GM12892 (cell line): Measurements from ENCODE around the gene EPC2.
"Not testable (repeated sequence)": the region's sequence is repeated elsewhere in the genome, so short reads cannot be mapped to it uniquely, and the experiment has no call there.

ENCODE experiments used
- DNase-seq: peaks from one replicate; pipeline ENCODE4 v3.0.0; 2011; ENCODE audit not compliant: insufficient read length
- FAIRE-seq: peaks from 2 replicates; lab custom pipeline; 2011; peaks lifted over from hg19 to GRCh38; lab: Jason Lieb, UNC
- POLR2A ChIP-seq: IDR thresholded peaks from 2 replicates; pipeline ENCODE4 v1.6.1; 2011; ENCODE audit warnings: low read depth, low read length, control low read depth
- POLR2AphosphoS5 ChIP-seq: IDR thresholded peaks from 2 replicates; pipeline ENCODE4 v1.6.1; 2011; ENCODE audit warnings: low read depth, low read length, control low read depth
- TAF1 ChIP-seq: IDR thresholded peaks from 2 replicates; pipeline ENCODE4 v1.6.1; 2011; ENCODE audit warnings: low read depth, mild to moderate bottlenecking, control low read depth, low read length, borderline replicate concordance

EPC2 gene

GRCh38 chr2:148660999-148661398 lies 16.4 kb downstream of the EPC2 start:
- FAIRE-seq (no peak), DNase-seq (no peak)
- TF ChIP-seq POLR2A (no peak), TAF1 (no peak), POLR2AphosphoS5 (no peak)

GRCh38 chr2:148662332-148662731 lies 17.8 kb downstream of the EPC2 start:
- not testable (repeated sequence) for DNase-seq, FAIRE-seq

- TF ChIP-seq TAF1 (no peak), POLR2A (no peak), POLR2AphosphoS5 (no peak)
- DNase-seq (no peak), FAIRE-seq (no peak)
These were observed 19.7 kb downstream of the EPC2 start for GRCh38 chr2:148664229-148664628.

DNA sequence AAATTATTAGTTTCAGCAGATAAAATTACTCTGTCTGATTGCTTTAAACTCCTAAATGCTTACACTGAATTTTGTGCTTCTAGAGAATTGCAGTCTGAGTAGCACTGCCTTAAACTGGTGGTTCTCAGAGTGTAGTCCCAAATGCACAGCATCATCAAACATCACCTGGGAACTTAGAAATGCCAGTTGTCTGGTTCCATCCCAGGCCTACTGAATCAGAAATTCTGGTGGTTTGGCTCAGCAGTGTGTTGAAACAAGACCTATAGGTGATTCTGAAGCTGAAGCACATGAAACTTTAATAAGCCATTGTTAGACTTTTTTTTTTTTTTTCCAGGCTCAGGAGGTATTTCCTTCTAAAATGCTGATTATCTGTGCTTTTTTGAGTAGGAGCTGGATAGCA lies 22.0 kb downstream of the EPC2 start:
- FAIRE-seq (no peak), DNase-seq (no peak)
- TF ChIP-seq POLR2AphosphoS5 (no peak), POLR2A (no peak), TAF1 (no peak)

- FAIRE-seq (no peak), DNase-seq (no peak)
- TF ChIP-seq TAF1, result no peak
- TF ChIP-seq POLR2AphosphoS5, result no peak
- TF ChIP-seq POLR2A, result no peak
These were observed 22.7 kb downstream of the EPC2 start for GRCh38 chr2:148667113-148667836.

- TF ChIP-seq POLR2A (no peak), POLR2AphosphoS5 (no peak), TAF1 (no peak)
- FAIRE-seq (no peak), DNase-seq (no peak)
These were observed 26.2 kb downstream of the EPC2 start for GRCh38 chr2:148670773-148671172.

DNA sequence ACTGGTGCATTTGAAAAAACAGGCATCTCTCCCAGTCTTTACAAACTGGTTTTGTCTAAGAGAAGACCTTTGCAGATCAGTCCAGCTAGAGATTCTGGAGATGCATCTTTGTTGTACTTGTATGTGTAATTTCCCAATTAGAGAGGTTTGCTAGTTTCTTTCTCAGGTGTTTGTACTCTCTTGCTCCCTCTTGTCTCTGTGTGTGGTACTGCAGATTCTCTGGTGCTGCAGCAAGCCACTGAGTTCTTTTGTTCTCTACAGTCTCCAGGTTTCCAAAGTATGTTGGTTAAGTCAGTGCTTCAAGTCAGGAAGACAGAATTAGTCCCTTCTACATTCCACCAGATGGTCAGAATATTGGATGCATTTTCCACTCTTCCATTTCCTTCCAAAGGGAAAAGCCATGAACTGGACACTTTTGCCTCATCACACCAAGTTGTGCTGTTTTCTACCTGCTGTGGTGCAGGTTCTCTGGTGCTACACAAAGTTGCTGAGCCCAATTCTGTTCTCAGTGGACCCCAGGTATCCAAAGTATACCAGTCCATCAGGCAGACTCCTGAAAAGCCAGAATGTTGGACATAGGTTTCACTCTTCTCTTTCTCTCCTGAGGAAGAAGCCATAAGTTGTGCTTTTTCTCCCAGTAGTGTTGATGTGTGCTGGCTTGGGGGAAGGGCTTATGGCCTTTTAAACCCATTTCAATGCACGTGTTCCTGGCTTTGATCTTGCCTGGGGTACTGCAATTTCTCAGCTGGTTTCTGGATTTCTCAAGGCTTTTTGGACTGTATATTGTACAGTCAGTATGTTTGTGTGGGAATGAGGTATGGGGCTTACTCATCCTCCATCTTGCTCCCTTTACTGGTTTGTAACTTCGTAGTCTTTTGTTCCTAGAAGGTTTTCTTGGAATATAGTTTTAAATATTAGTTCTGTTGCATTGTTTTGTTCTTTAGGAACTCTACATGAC lies 29.8 kb downstream of the EPC2 start:
- no peak for FAIRE-seq
- DNase-seq, result no peak
- TF ChIP-seq POLR2A (no peak), POLR2AphosphoS5 (no peak), TAF1 (no peak)

DNA sequence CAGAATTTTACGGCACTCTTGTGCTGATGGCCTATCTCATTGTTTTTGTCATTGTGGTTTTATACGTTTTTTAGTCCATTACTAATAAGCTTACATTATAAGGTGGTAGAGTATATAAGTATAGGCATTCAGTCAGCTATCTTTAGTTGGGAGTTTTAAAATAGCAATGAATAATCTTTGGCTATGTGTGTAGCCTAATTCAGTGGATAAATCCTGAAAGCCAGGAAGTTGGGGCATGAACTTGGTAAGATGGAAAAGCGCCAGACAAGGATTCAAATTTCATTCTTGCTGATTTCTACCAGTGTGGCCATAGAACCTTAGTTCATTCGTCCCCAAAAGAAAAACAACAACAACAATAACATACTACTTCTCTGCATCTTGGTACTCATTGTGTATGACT lies 31.2 kb downstream of the EPC2 start:
- FAIRE-seq, result no peak
- DNase-seq, result no peak
- TF ChIP-seq TAF1, result no peak
- no peak for TF ChIP-seq POLR2AphosphoS5
- no peak for TF ChIP-seq POLR2A

- not testable (repeated sequence) for DNase-seq, FAIRE-seq
These were observed 34.0 kb downstream of the EPC2 start for GRCh38 chr2:148678302-148679179.

DNA sequence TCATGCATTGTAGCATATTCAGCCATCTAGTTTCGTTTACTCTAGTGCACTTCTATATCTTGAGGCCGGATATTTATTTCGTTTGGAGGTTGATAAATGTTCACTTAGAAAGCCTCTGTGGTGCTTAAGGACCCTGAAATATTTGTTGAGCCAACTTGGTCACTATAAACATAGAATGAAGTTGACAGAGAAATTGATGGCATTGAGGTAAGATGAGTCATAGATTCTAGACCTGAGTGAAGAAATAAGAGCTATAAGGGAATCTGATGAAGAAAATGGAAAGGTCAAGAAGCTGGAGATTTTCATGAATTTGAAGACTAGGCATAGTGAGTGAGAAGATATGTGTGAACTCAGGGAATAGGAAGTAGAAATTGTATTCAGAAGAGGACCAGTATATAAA lies 35.9 kb downstream of the EPC2 start:
- FAIRE-seq (no peak), DNase-seq (no peak)
- TF ChIP-seq TAF1 (no peak), POLR2AphosphoS5 (no peak), POLR2A (no peak)

DNA sequence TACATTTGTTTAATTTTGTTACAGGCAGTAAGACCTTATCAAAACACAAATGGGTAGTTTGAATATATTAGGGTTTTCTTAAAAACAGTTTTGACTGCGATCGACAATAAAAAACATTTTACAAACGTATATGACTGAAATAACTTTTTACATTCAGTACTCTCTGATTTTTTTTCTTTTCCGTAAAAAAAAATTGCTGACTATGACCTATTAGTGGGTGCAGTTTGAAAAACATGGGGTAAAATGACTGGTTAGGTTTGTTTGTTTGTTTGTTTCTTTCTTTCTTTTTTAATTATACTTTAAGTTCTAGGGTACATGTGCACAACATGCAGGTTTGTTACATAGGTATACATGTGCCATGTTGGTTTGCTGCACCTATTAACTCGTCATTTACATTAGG lies 36.9 kb downstream of the EPC2 start:
- no peak for FAIRE-seq
- no peak for DNase-seq
- TF ChIP-seq POLR2A, result no peak
- no peak for TF ChIP-seq TAF1
- TF ChIP-seq POLR2AphosphoS5, result no peak

GRCh38 chr2:148681862-148682261 lies 37.3 kb downstream of the EPC2 start:
- DNase-seq, FAIRE-seq: not testable (repeated sequence)
